ENCODE results near the gene PAX3. TPM values are rescaled to one million over a fixed set of nuclear protein-coding genes. Genes with fewer than 3 reads are reported as not detected.

PAX3 gene
- total RNA-seq, 1 experiment from 2014 or later: not detected

GRCh38 chr2:222303045-222303827 lies 4.4 kb upstream of the PAX3 start:
- TF ChIP-seq CTCF (IDR thresholded peaks at IDR 0.05; ENCODE audit: insufficient read depth in 1 of 2, low read depth in 1 of 2, low read length in 1 of 2, severe bottlenecking in 1 of 2, unreplicated experiment in 1 of 2): no peak
- Histone ChIP-seq H3K4me1 (peaks cover 5% of the 10 kb centered on the region; the same call in 1 of the 2 replicates), H3K36me3 (ENCODE audit: control insufficient read depth, insufficient read depth, low read length) (no peaks in the 10 kb centered on the region), H3K9me3 (no peaks in the 10 kb centered on the region), H3K4me3 (ENCODE audit: low read depth, low read length) (no peak overlapping the region), H3K27me3 (replicated peaks; ENCODE audit: control insufficient read depth, insufficient read depth, low read length) (peaks cover 6% of the 10 kb centered on the region)
- H3K36me3 Mint-ChIP-seq (ENCODE audit: insufficient read depth, unreplicated experiment): no peaks in the 10 kb centered on the region
- peaks cover 47% of the 10 kb centered on the region for H3K27me3 Mint-ChIP-seq (ENCODE audit: insufficient read depth, unreplicated experiment)
- intact Hi-C loops (cut with micrococcal nuclease; ENCODE audit: unreplicated experiment): loop anchor here (10.0 kb wide), 1 partner anchor 678 kb away; no protein-coding TSS in a partner anchor
- H3K9me3 Mint-ChIP-seq (ENCODE audit: unreplicated experiment): peaks cover 10% of the 10 kb centered on the region
- no peak overlapping the region for H3K27ac Mint-ChIP-seq (ENCODE audit: unreplicated experiment)
- ChIA-PET CTCF (no interaction called here), POLR2A (no interaction called here)
- no peak overlapping the region for H3K4me3 Mint-ChIP-seq (ENCODE audit: unreplicated experiment)
- DNase-seq: no peak
- peaks cover 10% of the 10 kb centered on the region for H3K4me1 Mint-ChIP-seq (ENCODE audit: low read depth, unreplicated experiment)
- BruUV-seq (replicated peaks): no TSS peak

GRCh38 chr2:222302178-222303018 lies 3.6 kb upstream of the PAX3 start:
- Histone ChIP-seq H3K4me3 (ENCODE audit: low read depth, low read length) (no peak overlapping the region), H3K36me3 (ENCODE audit: control insufficient read depth, insufficient read depth, low read length) (no peaks in the 10 kb centered on the region), H3K4me1 (peaks cover 5% of the 10 kb centered on the region; the same call in 1 of the 2 replicates), H3K9me3 (no peaks in the 10 kb centered on the region), H3K27me3 (replicated peaks; ENCODE audit: control insufficient read depth, insufficient read depth, low read length) (peaks cover 6% of the 10 kb centered on the region)
- no TSS peak for BruUV-seq (replicated peaks)
- H3K9me3 Mint-ChIP-seq (ENCODE audit: unreplicated experiment): peaks cover 10% of the 10 kb centered on the region
- CTCF ChIA-PET: no interaction called here
- no peaks in the 10 kb centered on the region for H3K36me3 Mint-ChIP-seq (ENCODE audit: insufficient read depth, unreplicated experiment)
- intact Hi-C loops (cut with micrococcal nuclease; ENCODE audit: unreplicated experiment): loop anchor here (10.0 kb wide), 1 partner anchor 678 kb away; no protein-coding TSS in a partner anchor
- no peak for TF ChIP-seq CTCF (IDR thresholded peaks at IDR 0.05; ENCODE audit: insufficient read depth in 1 of 2, low read depth in 1 of 2, low read length in 1 of 2, severe bottlenecking in 1 of 2, unreplicated experiment in 1 of 2)
- DNase-seq: no peak
- H3K4me3 Mint-ChIP-seq (ENCODE audit: unreplicated experiment): no peak overlapping the region
- POLR2A ChIA-PET: no interaction called here
- no peak overlapping the region for H3K27ac Mint-ChIP-seq (ENCODE audit: unreplicated experiment)
- H3K27me3 Mint-ChIP-seq (ENCODE audit: insufficient read depth, unreplicated experiment): peaks cover 42% of the 10 kb centered on the region
- peaks cover 10% of the 10 kb centered on the region for H3K4me1 Mint-ChIP-seq (ENCODE audit: low read depth, unreplicated experiment)

- intact Hi-C loops (cut with micrococcal nuclease; ENCODE audit: unreplicated experiment): loop anchor here (10.0 kb wide), 1 partner anchor 677 kb away; no protein-coding TSS in a partner anchor
- CTCF ChIA-PET: no interaction called here
These were observed 3.0 kb upstream of the PAX3 start for GRCh38 chr2:222301796-222302118.

More at GRCh38 chr2:222301796-222302118, 3.0 kb upstream of the PAX3 start:
- no TSS peak for BruUV-seq (replicated peaks)
- H3K27me3 Mint-ChIP-seq (ENCODE audit: insufficient read depth, unreplicated experiment): peaks cover 40% of the 10 kb centered on the region
- DNase-seq: no peak
- peaks cover 10% of the 10 kb centered on the region for H3K9me3 Mint-ChIP-seq (ENCODE audit: unreplicated experiment)
- H3K4me1 ChIP-seq: peaks cover 5% of the 10 kb centered on the region; the same call in 1 of the 2 replicates
- H3K4me1 Mint-ChIP-seq (ENCODE audit: low read depth, unreplicated experiment): peaks cover 10% of the 10 kb centered on the region
- no peaks in the 10 kb centered on the region for H3K36me3 Mint-ChIP-seq (ENCODE audit: insufficient read depth, unreplicated experiment)
- TF ChIP-seq CTCF (IDR thresholded peaks at IDR 0.05; ENCODE audit: insufficient read depth in 1 of 2, low read depth in 1 of 2, low read length in 1 of 2, severe bottlenecking in 1 of 2, unreplicated experiment in 1 of 2): no peak
- no peak overlapping the region for H3K4me3 Mint-ChIP-seq (ENCODE audit: unreplicated experiment)
- no peak overlapping the region for H3K4me3 ChIP-seq (ENCODE audit: low read depth, low read length)
- H3K27ac Mint-ChIP-seq (ENCODE audit: unreplicated experiment): no peak overlapping the region
- H3K36me3 ChIP-seq (ENCODE audit: control insufficient read depth, insufficient read depth, low read length): no peaks in the 10 kb centered on the region
- H3K9me3 ChIP-seq: no peaks in the 10 kb centered on the region
- H3K27me3 ChIP-seq (replicated peaks; ENCODE audit: control insufficient read depth, insufficient read depth, low read length): peaks cover 5% of the 10 kb centered on the region
- POLR2A ChIA-PET: no interaction called here
